Measurements from ENCODE around the gene WNT5B.
"Not testable (repeated sequence)": the region's sequence is repeated elsewhere in the genome, so short reads cannot be mapped to it uniquely, and the experiment has no call there.

Gene WNT5B

DNA sequence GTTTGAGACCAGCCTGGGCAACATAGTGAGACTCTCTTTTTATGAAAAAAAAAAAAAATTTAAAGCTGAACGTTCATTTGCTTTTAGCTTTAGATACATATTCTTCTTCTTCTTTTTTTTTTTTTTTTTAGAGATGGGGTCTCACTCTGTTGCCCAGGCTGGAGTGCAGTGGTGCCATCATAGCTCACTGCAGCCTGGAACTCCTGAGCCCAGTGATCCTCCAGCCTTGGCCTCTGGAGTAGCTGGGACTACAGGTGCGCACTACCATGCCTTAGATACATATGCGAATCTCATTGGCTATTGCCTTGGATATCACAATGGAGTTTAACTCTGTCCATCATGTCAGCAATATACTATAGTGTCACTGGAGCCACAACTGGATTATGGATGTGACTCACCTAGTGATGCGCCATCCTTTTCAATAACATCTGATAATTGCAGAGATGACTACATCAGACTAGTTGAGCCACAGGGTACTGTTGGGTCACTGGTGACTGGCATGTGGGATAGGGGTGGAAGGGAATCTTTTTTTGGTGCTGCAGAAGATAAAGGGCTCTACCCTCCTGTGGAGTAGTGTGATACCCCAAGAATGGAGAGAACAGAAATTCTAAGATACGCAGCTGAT lies 59.2 kb downstream of the WNT5B start:
- DNase-seq = no peak

DNA sequence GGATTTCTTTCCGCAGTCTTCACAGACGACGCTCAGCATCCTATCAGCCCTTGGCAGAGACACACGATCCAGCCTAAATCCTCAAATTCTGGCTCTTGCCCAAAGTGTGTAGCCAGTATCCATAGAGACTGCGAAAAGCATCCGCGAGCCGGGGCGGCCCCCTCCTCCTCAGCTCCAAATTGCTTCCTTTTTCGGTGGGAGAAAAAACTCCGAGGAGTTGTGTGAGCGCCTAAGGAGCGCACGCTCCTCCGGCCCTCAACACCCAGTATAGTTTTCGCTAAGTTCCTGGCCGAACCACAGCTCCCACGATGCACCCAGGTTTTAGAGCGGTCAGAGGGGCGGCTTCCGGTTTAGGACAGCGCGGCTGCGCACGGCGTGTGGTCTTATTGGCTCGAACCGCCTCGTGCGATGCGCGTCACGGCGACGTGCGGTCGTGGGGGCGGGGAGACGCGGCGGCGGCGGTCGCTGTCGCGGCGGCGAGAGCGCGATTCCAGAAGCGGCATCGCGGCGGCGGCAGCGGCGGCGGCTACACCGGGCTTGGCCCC lies 61.6 kb downstream of the WNT5B start, which contains the start of gene ADIPOR2:
Gene ADIPOR2, plus strand, starts transcription at position 493 of the 545 bp plus-strand sequence. CDS start 63,274 bp downstream, outside the sequence.
- peak; percentile 58 to 96 (median 89) for DNase-seq

DNA sequence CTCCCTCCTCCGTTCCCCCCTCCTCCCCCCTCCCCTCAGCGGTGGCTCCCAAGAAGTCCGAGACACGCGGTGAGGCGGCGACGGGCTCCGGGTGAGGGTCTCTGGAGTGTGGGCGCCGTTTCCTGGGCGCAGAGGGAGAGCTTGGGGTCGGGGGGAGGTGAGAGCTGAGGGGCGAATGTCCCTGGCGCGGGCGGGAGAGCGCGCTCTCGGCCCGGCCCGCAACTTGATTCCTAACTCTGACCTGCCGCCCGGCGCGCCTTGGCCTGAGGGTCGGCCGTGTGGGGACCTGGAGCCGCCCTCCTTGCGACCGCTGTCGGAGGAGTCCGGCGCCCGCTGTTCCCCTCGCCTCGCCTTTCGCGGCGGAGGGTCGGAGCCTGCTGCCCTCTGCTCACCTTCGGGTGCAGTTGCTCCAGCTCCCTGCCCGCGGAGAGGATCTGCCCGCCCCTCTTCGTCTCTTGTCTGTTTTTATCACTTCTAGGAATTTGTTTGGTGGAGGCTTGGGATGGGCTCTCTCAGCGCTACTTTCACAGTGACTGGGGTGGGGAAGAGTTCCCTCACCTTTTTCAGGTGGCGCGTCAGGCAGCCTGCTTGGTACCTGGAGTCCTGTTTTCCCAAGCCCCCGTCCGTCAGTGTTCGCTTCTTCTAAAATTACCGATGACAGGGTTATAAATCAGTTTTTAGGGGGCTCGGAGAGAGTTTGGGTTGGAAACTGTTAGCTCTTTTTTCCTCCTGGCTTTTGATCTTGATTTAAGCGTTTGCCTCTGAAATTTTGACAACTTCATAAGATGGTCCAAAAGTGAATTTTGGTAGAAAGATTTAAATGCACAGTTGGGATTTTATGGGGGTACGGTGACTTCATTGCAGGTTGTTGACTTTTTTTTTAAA lies 62.3 kb downstream of the WNT5B start:
- peak in 16 of 51 donors; percentile 48 to 80 (median 60) for DNase-seq

DNA sequence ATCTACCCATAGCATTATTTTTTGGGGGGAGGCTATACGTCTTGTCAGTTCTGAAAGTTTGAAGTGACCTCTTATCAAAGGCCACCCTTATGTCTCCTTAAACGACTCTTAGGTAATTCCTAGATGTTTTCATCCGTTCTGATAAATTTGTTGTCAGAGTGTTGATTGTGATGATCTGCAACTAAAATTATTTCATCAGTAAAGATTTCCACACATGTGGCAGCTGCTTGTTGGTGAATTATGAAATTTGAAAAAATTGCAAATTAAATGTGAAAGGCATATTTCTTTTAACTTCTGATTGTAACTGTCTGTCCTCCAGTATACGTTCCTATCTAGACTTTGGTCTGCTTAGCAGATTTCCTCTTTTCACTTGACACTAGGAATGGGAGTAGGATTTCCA lies 63.2 kb downstream of the WNT5B start:
- no peak for DNase-seq

DNA sequence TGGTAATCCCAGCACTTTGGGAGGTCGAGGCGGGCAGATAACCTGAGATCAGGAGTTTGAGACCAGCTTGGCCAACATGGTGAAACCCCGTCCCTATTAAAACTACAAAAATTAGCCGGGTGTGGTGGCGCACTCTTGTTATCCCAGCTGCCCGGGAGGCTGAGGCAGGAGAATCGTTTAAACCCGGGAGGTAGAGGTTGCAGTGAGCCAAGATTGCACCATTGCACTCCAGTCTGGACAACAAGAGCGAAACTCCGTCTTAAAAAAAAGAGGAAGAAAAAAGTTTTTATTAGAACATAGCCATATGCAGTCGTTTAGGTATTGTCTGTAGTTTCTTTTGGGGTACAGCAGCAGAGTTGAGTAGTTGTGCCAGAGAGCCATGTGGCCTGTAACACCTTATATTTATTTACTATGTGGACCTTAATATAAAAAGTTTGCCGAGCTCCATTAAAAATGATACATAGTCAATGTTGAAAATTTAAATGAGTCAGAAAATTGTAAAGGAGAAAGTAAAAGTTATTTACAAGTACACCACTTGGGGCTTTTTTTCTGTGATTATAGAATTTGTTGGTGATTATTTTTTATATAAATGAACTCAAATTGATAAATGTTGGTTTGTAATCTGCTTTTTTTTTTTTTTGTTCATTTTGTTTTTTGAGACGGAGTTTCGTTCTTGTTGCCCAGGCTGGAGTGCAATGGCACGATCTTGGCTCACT lies 64.0 kb downstream of the WNT5B start:
- DNase-seq = no peak

DNA sequence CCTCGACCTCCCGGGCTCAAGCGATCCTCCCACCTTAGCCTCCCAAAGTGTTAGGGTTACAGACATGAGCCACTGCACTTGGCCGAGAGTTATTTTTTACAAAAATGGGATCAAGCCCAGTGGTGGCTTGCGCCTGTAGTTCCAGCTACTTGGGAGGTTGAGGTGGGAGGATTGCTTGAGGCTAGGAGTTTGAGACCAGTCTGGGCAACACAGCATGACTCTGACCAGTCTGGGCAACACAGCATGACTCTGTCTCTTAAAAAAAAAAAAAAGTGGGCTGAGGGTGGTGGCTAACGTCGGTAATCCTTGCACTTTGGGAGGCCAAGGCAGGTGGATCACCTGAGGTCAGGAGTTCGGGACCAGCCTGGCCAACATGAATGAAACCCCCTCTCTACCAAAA lies 66.1 kb downstream of the WNT5B start:
- DNase-seq = not testable (repeated sequence)

DNA sequence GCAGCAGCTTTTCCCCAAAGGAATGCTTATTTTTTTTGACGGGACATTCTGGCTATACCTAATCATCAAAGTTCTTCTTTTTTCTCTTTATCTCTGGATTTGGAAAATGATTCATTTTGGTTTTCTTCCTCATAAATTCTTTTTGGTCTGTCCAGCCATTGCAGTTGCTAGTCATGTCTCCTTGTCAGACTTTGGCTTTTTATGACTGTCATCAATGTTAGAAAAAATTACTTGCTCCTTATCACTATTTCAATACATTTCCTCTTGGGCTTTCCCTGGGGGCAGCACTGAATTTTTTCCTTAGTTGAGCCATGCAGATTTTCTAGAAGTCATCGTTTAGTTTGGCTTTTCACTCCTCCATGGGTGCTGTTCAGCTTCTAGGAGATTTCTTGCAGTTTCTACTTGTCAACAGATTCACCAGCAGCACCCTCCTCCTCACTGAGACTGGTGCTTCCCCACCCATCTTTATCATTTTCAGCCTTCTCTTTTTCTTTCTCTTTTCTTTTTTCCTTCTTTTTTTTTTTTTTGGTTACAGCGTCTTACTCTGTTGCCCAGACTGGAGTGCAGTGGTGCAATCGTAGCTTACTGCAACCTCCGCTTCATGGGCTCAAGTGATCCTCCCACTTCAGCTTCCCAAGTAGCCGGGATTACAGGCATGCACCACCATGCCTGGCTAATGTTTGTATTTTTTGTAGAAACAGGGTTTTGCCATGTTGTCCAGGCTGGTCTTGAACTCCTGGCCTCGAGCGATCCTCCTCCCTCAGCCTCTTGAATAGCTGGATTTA lies 67.0 kb downstream of the WNT5B start:
- DNase-seq = no peak

DNA sequence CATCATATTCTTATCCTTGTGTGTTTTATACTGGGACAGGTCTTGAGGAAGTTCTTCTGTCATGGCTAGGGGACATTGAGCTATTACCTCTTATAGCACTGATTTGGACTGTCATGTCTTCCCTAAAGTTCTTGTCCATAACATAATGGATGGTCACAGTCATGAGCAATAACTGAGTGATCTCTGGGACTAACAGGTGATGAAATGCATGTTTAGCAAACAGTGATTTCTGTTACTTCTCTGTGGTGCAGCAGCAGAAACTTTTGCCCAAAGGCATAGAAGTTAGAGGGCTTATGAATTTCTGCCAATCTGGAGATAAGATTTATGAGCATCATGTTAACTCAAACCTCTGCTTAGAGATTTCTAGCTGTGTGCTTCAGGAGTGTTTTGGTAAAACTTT lies 67.8 kb downstream of the WNT5B start:
- no peak for DNase-seq

All from hypothalamus (tissue), 51 donors.